Sigmoid colon (tissue), 7 donors: ENCODE results near the gene LARP1. TPM values are rescaled to one million over a fixed set of nuclear protein-coding genes. Genes with fewer than 3 reads are reported as not detected.

Source experiments
- DNase-seq: peaks from one replicate; pipeline ENCODE4 v3.0.0-alpha.2; 2019
- H3K27ac ChIP-seq, 4 donors: fragments of 200-600 bp; sonication (generic); one replicate each; pipeline ENCODE4 v1.5.1; 2016 to 2019; ENCODE audit warnings: mild to moderate bottlenecking in 1 of 4
- H3K27me3 ChIP-seq, 3 donors: fragments of 200-600 bp; sonication (generic); one replicate each; pipeline ENCODE4 v1.5.1; 2019; ENCODE audit warnings: mild to moderate bottlenecking in 1 of 3
- H3K36me3 ChIP-seq, 4 donors: fragments of 200-600 bp; sonication (generic); one replicate each; pipeline ENCODE4 v1.5.1; 2016 to 2019
- H3K4me1 ChIP-seq, 4 donors: fragments of 200-600 bp; sonication (generic); one replicate each; pipeline ENCODE4 v1.5.1; 2017 to 2019
- H3K4me3 ChIP-seq, 4 donors: fragments of 200-600 bp; sonication (generic); one replicate each; pipeline ENCODE4 v1.5.1; 2017 to 2019; ENCODE audit warnings: mild to moderate bottlenecking in 2 of 4, moderate library complexity in 1 of 4
- H3K9me3 ChIP-seq, 4 donors: fragments of 200-600 bp in 3 of 4; sonication (generic) in 3 of 4; one replicate each; pipeline versions ENCODE4 v1.5.1 to v1.6.1; 2013 to 2019
- EP300 ChIP-seq, 4 donors: sonication (generic); formaldehyde crosslinking; IDR thresholded peaks; one replicate each; pipeline ENCODE4 v1.6.1; 2017; ENCODE audit warnings: antibody characterized with exemption in 4 of 4
- POLR2A ChIP-seq, 2 donors: fragments of 450-650 bp; IDR thresholded peaks; one replicate each; pipeline ENCODE4 v1.6.1; 2016; ENCODE audit warnings: antibody characterized with exemption in 2 of 2, mild to moderate bottlenecking in 2 of 2, moderate library complexity in 2 of 2
- POLR2AphosphoS5 ChIP-seq, 4 donors: sonication (generic); formaldehyde crosslinking; IDR thresholded peaks; one replicate each; pipeline ENCODE4 v1.6.1; 2017; ENCODE audit warnings: antibody characterized with exemption in 4 of 4
- WGBS, 2 donors: extraction: QIAGEN DNeasy Blood & Tissue Kit; methylation state at CpG; one replicate each; pipeline ENCODE4 v1.1.7; 2013; 5-methylcytosine and 5-hydroxymethylcytosine counted together
- intact Hi-C: fragments of 100-400 bp; cut with DNase I; formaldehyde crosslinking; loops from one replicate; pipeline ENCODE4 v1.15.1; 2023
- polyA plus RNA-seq, 3 donors: library from polyadenylated mRNA; stranded (reverse); fragments of 200-250 nt; gene quantifications; one replicate each; pipeline ENCODE4 v1.2.3, GENCODE V29; 2013
- total RNA-seq, 4 donors: library from RNA; depleted of rRNA; stranded (reverse); fragments of >200 nt; gene quantifications; one replicate each; pipeline ENCODE4 v1.1.0, GENCODE V29; 2016
- TF ChIP-seq, protein P1 (sequence below), 4 experiments: fragments of 450-650 bp in 3 of 4; fragments of 200-600 bp in 1 of 4; IDR thresholded peaks; one replicate each; pipeline ENCODE4 v1.5.1; 2016 to 2019; ENCODE audit warnings: antibody characterized with exemption in 4 of 4, mild to moderate bottlenecking in 3 of 4, moderate library complexity in 2 of 4
- donor health status: healthy with polysubstance abuse.
- donor health status: Bipolar disorder and iron deficiency.
- donor health status: healthy.

LARP1 gene
- total and polyA plus RNA-seq, 7 donors, result 10.2 to 97.8 (median 49.0) TPM

DNA sequence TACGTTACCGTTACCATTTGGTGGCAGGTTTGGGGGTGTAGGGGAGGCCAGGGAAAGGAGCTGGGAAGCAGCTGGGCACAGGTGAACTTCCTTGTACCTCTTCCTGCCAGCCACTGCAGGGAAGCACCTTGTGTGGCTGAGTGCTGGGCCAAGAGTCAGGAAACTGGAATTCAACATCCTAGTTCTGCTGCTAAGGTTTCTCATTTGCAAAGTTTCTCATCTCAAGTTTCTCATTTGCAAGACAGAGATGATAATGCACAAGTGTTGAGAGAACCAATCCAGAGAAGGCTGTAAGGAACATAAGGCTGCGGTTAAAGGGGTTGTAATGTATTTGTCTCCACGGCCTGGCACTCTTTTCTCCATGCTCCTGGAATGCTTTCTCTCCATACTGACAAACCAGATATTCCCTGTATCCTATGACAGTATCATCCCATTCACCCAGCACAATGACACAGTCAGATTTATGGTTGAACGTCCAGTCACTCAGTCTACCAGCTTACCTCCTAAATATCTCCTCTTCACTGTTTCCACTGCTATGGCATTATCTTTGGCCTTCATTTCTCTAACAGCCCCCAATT is 33.6 kb upstream of the LARP1 start:
- Histone ChIP-seq H3K4me3 (no peak overlapping the region), H3K4me1 (peaks cover 0 to 12% (median 7%) of the 10 kb centered on the region in 4 donors), H3K36me3 (no peaks in the 10 kb centered on the region), H3K9me3 (no peaks in the 10 kb centered on the region), H3K27me3 (no peaks in the 10 kb centered on the region), H3K27ac (no peak overlapping the region)
- no peak for DNase-seq
- TF ChIP-seq, protein P1, sequence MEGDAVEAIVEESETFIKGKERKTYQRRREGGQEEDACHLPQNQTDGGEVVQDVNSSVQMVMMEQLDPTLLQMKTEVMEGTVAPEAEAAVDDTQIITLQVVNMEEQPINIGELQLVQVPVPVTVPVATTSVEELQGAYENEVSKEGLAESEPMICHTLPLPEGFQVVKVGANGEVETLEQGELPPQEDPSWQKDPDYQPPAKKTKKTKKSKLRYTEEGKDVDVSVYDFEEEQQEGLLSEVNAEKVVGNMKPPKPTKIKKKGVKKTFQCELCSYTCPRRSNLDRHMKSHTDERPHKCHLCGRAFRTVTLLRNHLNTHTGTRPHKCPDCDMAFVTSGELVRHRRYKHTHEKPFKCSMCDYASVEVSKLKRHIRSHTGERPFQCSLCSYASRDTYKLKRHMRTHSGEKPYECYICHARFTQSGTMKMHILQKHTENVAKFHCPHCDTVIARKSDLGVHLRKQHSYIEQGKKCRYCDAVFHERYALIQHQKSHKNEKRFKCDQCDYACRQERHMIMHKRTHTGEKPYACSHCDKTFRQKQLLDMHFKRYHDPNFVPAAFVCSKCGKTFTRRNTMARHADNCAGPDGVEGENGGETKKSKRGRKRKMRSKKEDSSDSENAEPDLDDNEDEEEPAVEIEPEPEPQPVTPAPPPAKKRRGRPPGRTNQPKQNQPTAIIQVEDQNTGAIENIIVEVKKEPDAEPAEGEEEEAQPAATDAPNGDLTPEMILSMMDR (IDR thresholded peaks at IDR 0.05), result no peak
- no peak for TF ChIP-seq EP300 (IDR thresholded peaks at IDR 0.05)
- TF ChIP-seq POLR2A (IDR thresholded peaks at IDR 0.05), result no peak
- no peak for TF ChIP-seq POLR2AphosphoS5 (IDR thresholded peaks at IDR 0.05)
- 83 to 84% methylated on average over 5 of the region's 5 CpGs for WGBS, 2 donors
- intact Hi-C loops, result no loop called here

DNA sequence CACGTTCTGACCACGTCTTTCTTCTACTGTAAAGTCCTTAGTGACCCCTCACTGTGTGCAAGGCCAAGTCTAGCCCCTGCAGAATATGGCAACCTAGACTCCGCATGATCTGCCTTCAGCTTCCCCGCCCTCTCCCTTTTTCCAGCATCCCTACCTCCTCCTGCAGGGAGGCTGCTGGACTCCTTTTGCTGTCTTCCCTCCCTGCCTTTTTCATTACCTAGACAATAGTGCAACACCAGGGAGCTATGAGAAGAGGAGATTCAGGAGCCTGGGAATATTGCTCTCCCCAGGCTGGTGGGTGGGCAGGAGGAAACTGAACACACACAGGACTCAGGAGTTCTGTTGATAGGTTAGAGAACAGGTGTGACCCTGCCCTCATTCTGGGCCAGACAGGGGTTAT is 33.1 kb upstream of the LARP1 start:
- TF ChIP-seq POLR2AphosphoS5 (IDR thresholded peaks at IDR 0.05) (no peak), EP300 (IDR thresholded peaks at IDR 0.05) (no peak), POLR2A (IDR thresholded peaks at IDR 0.05) (no peak)
- TF ChIP-seq, protein P1 (IDR thresholded peaks at IDR 0.05), result no peak
- intact Hi-C loops, result no loop called here
- H3K9me3 ChIP-seq, result no peaks in the 10 kb centered on the region
- 91 to 94% methylated on average over 4 of the region's 4 CpGs for WGBS, 2 donors
- H3K27me3 ChIP-seq, result no peaks in the 10 kb centered on the region
- no peak overlapping the region for H3K27ac ChIP-seq
- DNase-seq, result no peak
- no peak overlapping the region for H3K4me3 ChIP-seq
- H3K36me3 ChIP-seq, result no peaks in the 10 kb centered on the region
- H3K4me1 ChIP-seq, result peaks cover 0 to 12% (median 7%) of the 10 kb centered on the region in 4 donors

DNA sequence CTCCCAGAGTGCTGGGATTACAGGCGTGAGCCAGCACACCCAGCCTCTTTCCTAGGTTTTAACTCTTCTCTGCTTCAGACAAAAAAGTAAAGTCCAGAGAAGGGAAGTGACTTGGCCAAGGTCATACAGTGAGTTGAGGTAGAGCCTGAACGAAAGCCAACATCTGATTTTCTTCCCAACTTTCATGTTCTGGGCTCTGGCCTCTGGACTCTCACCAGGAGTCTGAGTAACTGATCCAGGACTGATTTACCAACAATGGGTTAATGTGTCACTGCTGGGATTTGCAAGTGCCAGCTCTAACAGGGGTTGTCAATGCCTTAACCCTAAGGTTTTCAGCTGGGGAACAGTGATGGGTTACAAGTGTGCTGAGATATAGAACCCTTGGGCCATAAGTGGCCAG is 32.2 kb upstream of the LARP1 start:
- no peaks in the 10 kb centered on the region for H3K36me3 ChIP-seq
- 92 to 93% methylated on average over 2 of the region's 2 CpGs for WGBS, 2 donors
- H3K4me3 ChIP-seq, result no peak overlapping the region
- H3K27ac ChIP-seq, result no peak overlapping the region
- DNase-seq, result no peak
- intact Hi-C loops, result no loop called here
- TF ChIP-seq POLR2A (IDR thresholded peaks at IDR 0.05) (no peak), POLR2AphosphoS5 (IDR thresholded peaks at IDR 0.05) (no peak), EP300 (IDR thresholded peaks at IDR 0.05) (no peak)
- TF ChIP-seq, protein P1 (IDR thresholded peaks at IDR 0.05), result no peak
- H3K4me1 ChIP-seq, result peaks cover 0 to 12% (median 7%) of the 10 kb centered on the region in 4 donors
- H3K27me3 ChIP-seq, result no peaks in the 10 kb centered on the region
- no peaks in the 10 kb centered on the region for H3K9me3 ChIP-seq

DNA sequence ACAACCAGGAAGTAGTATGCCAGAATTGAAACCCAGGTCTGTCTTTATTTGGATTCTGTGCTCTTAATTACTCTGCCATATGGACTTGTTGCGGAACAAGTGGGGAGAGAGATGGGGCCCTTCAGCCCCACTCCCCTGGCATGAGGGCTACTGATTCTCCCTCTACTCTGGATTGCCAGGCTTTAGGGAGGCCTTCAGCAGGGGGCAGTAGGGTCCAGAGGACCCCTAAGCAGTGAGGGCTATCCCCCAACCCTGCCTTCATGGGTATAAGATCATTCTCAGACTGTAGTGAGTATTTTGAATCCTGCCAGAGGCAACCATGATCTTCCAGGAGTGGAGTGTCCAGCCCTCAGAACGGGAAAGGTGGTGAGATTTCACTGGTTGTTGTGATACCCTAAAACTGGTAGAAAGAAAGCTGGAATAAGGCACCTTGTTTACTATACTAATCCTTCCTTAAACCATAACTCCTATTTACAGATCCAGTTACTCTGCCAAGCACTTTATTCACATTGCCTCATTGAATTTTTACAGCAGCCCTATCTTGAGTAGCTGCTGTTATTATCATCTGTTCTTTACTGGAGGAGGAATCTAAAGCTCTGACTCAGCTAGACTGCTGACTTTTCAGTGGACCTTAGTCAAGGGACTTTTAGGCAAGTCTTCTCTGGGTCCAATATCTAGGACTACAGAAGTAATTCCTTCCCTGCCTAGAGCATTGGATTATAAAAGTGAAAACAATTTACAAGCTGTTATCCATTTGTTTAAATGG is 31.3 kb upstream of the LARP1 start:
- H3K4me1 ChIP-seq, result peaks cover 0 to 12% (median 7%) of the 10 kb centered on the region in 4 donors
- intact Hi-C loops, result no loop called here
- WGBS, 2 donors, result 34 to 47% methylated on average over 2 of the region's 2 CpGs
- DNase-seq, result no peak
- no peaks in the 10 kb centered on the region for H3K9me3 ChIP-seq
- peak overlapping the region in 2 of 4 donors; percentile 21 to 23 for H3K27ac ChIP-seq
- H3K4me3 ChIP-seq, result no peak overlapping the region
- TF ChIP-seq POLR2AphosphoS5 (IDR thresholded peaks at IDR 0.05) (no peak), EP300 (IDR thresholded peaks at IDR 0.05) (no peak), POLR2A (IDR thresholded peaks at IDR 0.05) (no peak)
- TF ChIP-seq, protein P1 (IDR thresholded peaks at IDR 0.05), result no peak
- no peaks in the 10 kb centered on the region for H3K36me3 ChIP-seq
- H3K27me3 ChIP-seq, result no peaks in the 10 kb centered on the region
